ENCODE results near the gene PSMG2. TPM values are rescaled to one million over a fixed set of nuclear protein-coding genes. Genes with fewer than 3 reads are reported as not detected.
A peak's percentile ranks its signal among the peaks of the same experiment; 100 is the strongest.

The PSMG2 gene
- total and polyA plus RNA-seq, 9 of the 15 experiments (the other 6 are each of a cell fraction or from before 2014, with no cell fraction given), result 59.9 to 271 (median 111) TPM

DNA sequence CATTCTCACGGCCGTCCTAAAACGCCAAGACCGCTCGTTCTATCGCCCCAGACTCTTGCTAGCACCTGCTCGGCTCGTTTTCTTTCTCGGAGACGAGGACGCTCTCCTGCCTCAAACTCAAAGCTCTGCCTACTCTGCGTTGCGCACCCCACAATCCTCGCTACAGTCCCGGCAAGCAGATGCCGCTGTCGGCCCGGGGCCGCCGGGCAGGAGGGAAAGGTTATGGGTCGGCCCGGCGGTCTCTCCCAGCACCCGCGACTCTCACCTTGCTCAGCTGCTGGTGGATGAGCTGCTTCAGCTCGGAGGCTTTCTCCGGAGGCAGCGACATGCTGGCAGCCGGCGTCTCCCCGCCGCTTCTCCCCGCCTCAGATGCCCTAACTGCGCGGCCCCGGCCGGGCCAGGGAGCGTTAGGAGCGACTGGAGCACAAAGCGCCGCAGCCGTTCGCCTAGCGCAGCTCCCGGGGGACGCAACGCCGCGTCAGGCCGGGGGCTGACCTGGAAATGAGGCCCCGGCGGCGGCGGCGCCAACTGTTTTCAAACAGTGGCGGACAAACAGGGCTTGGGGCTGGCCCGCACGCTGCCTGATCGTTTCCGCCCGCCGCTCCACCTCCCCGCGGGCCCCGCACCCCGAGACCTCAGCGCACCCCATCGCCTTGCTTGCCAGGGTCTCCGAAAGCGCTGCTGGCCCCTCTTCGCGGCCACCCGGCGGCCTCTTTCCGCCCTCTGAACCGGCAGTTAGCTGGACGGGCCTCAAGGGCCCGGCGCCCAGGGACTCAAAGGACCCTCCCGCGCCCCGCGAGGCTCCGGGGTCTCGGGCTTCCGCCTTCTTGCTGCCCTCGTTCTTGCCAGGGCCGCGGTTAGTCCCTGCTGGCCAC is at the start of gene PSMG2, which contains the start of gene CEP76 (continued):
- TF ChIP-seq ZBTB11 (CRISPR knock-in tag; IDR thresholded peaks at IDR 0.05) (no peak), ZNF282 (CRISPR knock-in tag; IDR thresholded peaks at IDR 0.05) (no peak), ZNF143 (CRISPR knock-in tag; IDR thresholded peaks at IDR 0.05) (no peak), L3MBTL2 (IDR thresholded peaks at IDR 0.05) (peak; percentile 27), ZC3H11A (IDR thresholded peaks at IDR 0.05; ENCODE audit: low read depth, low read length) (no peak), ATF7 (IDR thresholded peaks at IDR 0.05) (peak; percentile 68), TCF3 (CRISPR knock-in tag; IDR thresholded peaks at IDR 0.05) (no peak), PREB (CRISPR knock-in tag; IDR thresholded peaks at IDR 0.05) (no peak), SMAD3 (CRISPR knock-in tag; conservative IDR thresholded peaks at IDR 0.05) (no peak), PRPF4 (IDR thresholded peaks at IDR 0.05; ENCODE audit: insufficient read depth, low read depth, low read length, poor library complexity, severe bottlenecking) (no peak), NR3C1 (CRISPR knock-in tag; IDR thresholded peaks at IDR 0.05) (no peak), ARHGAP35 (IDR thresholded peaks at IDR 0.05; ENCODE audit: partially characterized antibody) (no peak), ZNF696 (CRISPR knock-in tag; conservative IDR thresholded peaks at IDR 0.05) (no peak), ZNF347 (CRISPR knock-in tag; IDR thresholded peaks at IDR 0.05; ENCODE audit: low read depth) (no peak), SMAD1 (IDR thresholded peaks at IDR 0.05; ENCODE audit: low read depth, low read length, partially characterized antibody) (no peak), HES1 (IDR thresholded peaks at IDR 0.05; ENCODE audit: low read depth) (no peak)
- TF ChIP-seq, protein P1, sequence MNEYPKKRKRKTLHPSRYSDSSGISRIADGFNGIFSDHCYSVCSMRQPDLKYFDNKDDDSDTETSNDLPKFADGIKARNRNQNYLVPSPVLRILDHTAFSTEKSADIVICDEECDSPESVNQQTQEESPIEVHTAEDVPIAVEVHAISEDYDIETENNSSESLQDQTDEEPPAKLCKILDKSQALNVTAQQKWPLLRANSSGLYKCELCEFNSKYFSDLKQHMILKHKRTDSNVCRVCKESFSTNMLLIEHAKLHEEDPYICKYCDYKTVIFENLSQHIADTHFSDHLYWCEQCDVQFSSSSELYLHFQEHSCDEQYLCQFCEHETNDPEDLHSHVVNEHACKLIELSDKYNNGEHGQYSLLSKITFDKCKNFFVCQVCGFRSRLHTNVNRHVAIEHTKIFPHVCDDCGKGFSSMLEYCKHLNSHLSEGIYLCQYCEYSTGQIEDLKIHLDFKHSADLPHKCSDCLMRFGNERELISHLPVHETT (CRISPR knock-in tag; conservative IDR thresholded peaks at IDR 0.05 in 1 of 2, IDR thresholded peaks at IDR 0.05 in 1 of 2), result peak; percentile 19 to 69; a peak in 1 of 4 replicates
- TF ChIP-seq, protein P2, sequence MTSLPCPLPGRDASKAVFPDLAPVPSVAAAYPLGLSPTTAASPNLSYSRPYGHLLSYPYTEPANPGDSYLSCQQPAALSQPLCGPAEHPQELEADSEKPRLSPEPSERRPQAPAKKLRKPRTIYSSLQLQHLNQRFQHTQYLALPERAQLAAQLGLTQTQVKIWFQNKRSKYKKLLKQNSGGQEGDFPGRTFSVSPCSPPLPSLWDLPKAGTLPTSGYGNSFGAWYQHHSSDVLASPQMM (CRISPR knock-in tag; IDR thresholded peaks at IDR 0.05), result no peak

All from K562 (cell line).